Adrenal gland (tissue), 12 donors: Measurements from ENCODE around the gene R3HDML. TPM values are rescaled to one million over a fixed set of nuclear protein-coding genes. Genes with fewer than 3 reads are reported as not detected.

Source experiments
- DNase-seq, 7 donors: peaks; one replicate each; pipeline ENCODE4 v3.0.0-alpha.2; 2019 to 2020
- H3K27ac ChIP-seq, 5 donors: fragments of 200-600 bp; sonication (generic) in 4 of 5; 1 replicate in 3 of 5; 2 replicates in 2 of 5; pipeline versions ENCODE4 v1.5.1 to v1.8.0; 2016 to 2020; ENCODE audit warnings: mild to moderate bottlenecking in 1 of 5
- H3K27me3 ChIP-seq: fragments of 200-600 bp; 2 replicates; pipeline ENCODE4 v1.8.0; 2021
- H3K36me3 ChIP-seq, 2 donors: fragments of 200-600 bp; replicated peaks in 1 of 2; 1 replicate in 1 of 2; 2 replicates in 1 of 2; pipeline versions ENCODE4 v1.5.1 to v1.8.0; 2018 to 2022
- H3K4me1 ChIP-seq, 2 donors: fragments of 200-600 bp; replicated peaks in 1 of 2; 1 replicate in 1 of 2; 2 replicates in 1 of 2; pipeline versions ENCODE4 v1.5.1 to v1.8.0; 2018 to 2021
- H3K4me3 ChIP-seq, 4 donors: fragments of 200-600 bp; sonication (generic) in 3 of 4; one replicate each; pipeline ENCODE4 v1.5.1; 2016 to 2018
- H3K9me3 ChIP-seq, 3 donors: fragments of 200-600 bp; sonication (generic) in 1 of 3; replicated peaks in 1 of 3; 1 replicate in 2 of 3; 2 replicates in 1 of 3; pipeline versions ENCODE4 v1.5.1 to v1.8.0; 2016 to 2021
- POLR2A ChIP-seq, 2 donors: fragments of 450-650 bp; IDR thresholded peaks; one replicate each; pipeline ENCODE4 v1.6.1; 2017; ENCODE audit warnings: antibody characterized with exemption in 2 of 2, mild to moderate bottlenecking in 2 of 2, moderate library complexity in 1 of 2
- WGBS, 4 donors: extraction: QIAGEN DNeasy Blood & Tissue Kit in 2 of 4; methylation state at CpG; one replicate each; pipeline versions ENCODE4 v1.1.5 to v1.1.7; 2013 to 2017; 5-methylcytosine and 5-hydroxymethylcytosine counted together
- intact Hi-C, 2 donors: fragments of 100-400 bp; cut with DNase I; formaldehyde crosslinking; loops; one replicate each; pipeline versions ENCODE4 v1.14.1 to v1.15.0; 2022 to 2023
- polyA plus RNA-seq, 3 donors: library from polyadenylated mRNA; stranded (reverse); fragments of 200-250 nt in 2 of 3; fragments of 350-450 nt in 1 of 3; fragmentation: Illumina TruSeq in 1 of 3; extraction: RNeasy Lipid Tissue Mini Kit (QIAGEN cat#74804) in 1 of 3; gene quantifications; one replicate each; pipeline ENCODE4 v1.2.3, GENCODE V29; 2013 to 2014
- total RNA-seq, 9 donors: library from RNA; depleted of rRNA in 4 of 9; stranded (reverse); fragments of >200 nt in 4 of 9; fragments of 120-200 nt in 1 of 9; fragmentation: NEBNext Ultra II Directional in 1 of 9; extraction: Animal tissue kit (Norgen Biotek cat#: 25700) in 1 of 9; gene quantifications; one replicate each; pipeline versions ENCODE4 v1.1.0 to v1.2.4, GENCODE V29; 2013 to 2023
- TF ChIP-seq, protein P1 (sequence below), 6 experiments: fragments of 450-650 bp in 4 of 6; fragments of 200-600 bp in 2 of 6; sonication (generic) in 1 of 6; IDR thresholded peaks; 1 replicate in 5 of 6; 2 replicates in 1 of 6; pipeline versions ENCODE4 v1.5.1 to v1.8.0; 2016 to 2021; ENCODE audit warnings: antibody characterized with exemption in 6 of 6, mild to moderate bottlenecking in 2 of 6, moderate library complexity in 1 of 6
- donor health status: healthy with polysubstance abuse.
- donor health status: Bipolar disorder and iron deficiency.
- donor health status: DM: yes; HTN: yes; CAD: no.
- donor health status: DM: no; HTN: no; CAD: no.
- donor health status: DM: no; HTN: no; CAD: no.
- donor health status: DM: yes; HTN: yes; CAD: no.

R3HDML gene
- total and polyA plus RNA-seq, 12 donors: not detected

DNA sequence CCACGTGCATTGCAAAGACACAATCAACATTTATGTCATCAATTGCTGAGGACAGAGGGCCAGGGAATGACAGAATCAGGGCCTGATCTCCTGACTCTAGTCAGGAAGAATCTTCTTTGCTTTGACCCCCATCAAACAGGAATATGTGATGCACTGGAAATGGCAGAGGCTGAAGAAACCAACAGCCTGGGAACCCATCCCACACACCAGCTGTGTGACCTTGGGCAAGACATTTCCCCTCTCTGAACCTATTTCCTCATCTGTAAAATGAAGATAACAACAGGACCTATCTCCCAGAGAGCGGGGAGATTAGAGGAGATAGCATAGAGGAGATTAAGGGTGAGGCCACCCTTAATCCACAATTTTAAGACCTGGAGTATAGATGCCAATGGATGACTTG lies 20.2 kb downstream of the R3HDML start:
- intact Hi-C loops: no loop called here
- 37 to 51% (median 43%) methylated on average over 2 of the region's 2 CpGs for WGBS, 4 donors

DNA sequence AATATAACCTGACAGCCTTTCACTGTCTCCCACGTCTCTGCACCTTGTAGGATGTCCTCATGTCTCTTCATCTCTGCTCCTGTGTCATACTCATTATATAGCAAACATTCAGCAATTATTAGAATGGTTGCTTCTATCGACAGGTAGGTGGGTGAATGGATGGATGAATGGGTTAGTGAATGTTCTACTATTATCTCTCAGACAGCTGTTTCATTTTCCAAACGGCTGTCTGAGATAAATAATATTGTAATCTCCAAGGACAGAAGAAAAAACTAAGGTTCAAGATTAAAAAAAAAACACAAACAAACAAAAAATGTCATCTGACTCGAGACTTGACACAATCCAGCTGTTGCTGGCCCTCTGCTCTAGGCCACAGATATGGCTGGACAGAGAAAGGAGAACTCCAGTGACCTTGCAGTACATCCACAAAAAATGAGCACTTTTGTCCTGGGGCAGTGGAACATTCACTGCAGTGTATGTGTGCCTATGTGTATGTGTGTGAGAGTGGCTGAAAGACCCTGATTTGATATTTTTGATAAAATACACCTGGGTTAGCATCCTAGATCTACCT lies 20.8 kb downstream of the R3HDML start:
- Histone ChIP-seq H3K36me3 (no peaks in the 10 kb centered on the region), H3K4me1 (peaks cover 0 to 4% of the 10 kb centered on the region in 2 donors), H3K9me3 (no peaks in the 10 kb centered on the region), H3K4me3 (no peak overlapping the region), H3K27me3 (no peaks in the 10 kb centered on the region), H3K27ac (peak overlapping the region in 1 of 5 donors; percentile 29)
- DNase-seq: peak in 5 of 7 donors; percentile 16 to 72 (median 43)
- TF ChIP-seq POLR2A (IDR thresholded peaks at IDR 0.05): no peak
- TF ChIP-seq, protein P1, sequence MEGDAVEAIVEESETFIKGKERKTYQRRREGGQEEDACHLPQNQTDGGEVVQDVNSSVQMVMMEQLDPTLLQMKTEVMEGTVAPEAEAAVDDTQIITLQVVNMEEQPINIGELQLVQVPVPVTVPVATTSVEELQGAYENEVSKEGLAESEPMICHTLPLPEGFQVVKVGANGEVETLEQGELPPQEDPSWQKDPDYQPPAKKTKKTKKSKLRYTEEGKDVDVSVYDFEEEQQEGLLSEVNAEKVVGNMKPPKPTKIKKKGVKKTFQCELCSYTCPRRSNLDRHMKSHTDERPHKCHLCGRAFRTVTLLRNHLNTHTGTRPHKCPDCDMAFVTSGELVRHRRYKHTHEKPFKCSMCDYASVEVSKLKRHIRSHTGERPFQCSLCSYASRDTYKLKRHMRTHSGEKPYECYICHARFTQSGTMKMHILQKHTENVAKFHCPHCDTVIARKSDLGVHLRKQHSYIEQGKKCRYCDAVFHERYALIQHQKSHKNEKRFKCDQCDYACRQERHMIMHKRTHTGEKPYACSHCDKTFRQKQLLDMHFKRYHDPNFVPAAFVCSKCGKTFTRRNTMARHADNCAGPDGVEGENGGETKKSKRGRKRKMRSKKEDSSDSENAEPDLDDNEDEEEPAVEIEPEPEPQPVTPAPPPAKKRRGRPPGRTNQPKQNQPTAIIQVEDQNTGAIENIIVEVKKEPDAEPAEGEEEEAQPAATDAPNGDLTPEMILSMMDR (IDR thresholded peaks at IDR 0.05): no peak
- WGBS, 4 donors: 30 to 45% (median 39%) methylated on average over 4 of the region's 4 CpGs
- intact Hi-C loops: no loop called here

More for the DNA sequence above, 20.2 kb downstream of the R3HDML start:
- no peaks in the 10 kb centered on the region for H3K27me3 ChIP-seq
- H3K4me1 ChIP-seq: peaks cover 0 to 4% of the 10 kb centered on the region in 2 donors
- no peak overlapping the region for H3K4me3 ChIP-seq
- H3K36me3 ChIP-seq: no peaks in the 10 kb centered on the region
- peak overlapping the region in 1 of 5 donors; percentile 29 for H3K27ac ChIP-seq
- TF ChIP-seq, protein P1 (IDR thresholded peaks at IDR 0.05): no peak
- no peak for TF ChIP-seq POLR2A (IDR thresholded peaks at IDR 0.05)
- DNase-seq: peak in 4 of 7 donors; percentile 2 to 52 (median 32)
- H3K9me3 ChIP-seq: no peaks in the 10 kb centered on the region

DNA sequence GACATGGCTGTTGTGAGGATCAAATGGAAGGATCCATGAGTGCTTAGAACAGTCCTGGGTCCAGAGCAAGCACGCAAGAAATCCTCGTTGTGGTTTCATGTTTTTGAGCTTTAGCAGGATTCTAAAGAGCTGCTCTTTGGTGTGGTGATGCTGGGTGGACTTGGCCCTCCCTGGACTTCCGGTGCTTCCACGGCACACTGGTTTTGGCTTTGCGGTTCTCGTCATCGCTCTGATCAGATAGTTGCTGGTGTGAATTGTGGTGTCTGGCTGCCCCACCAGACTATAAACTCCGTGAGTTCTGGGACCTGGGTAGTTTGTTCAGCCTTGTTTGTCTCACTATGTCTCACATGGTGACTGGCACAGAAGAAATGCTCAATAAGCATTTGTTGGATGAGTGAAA lies 21.9 kb downstream of the R3HDML start:
- Histone ChIP-seq H3K36me3 (no peaks in the 10 kb centered on the region), H3K27me3 (no peaks in the 10 kb centered on the region), H3K9me3 (no peaks in the 10 kb centered on the region), H3K27ac (no peak overlapping the region), H3K4me3 (no peak overlapping the region), H3K4me1 (peaks cover 0 to 4% of the 10 kb centered on the region in 2 donors)
- DNase-seq: no peak
- 93 to 97% (median 94%) methylated on average over 8 of the region's 8 CpGs for WGBS, 4 donors
- intact Hi-C loops: no loop called here
- TF ChIP-seq POLR2A (IDR thresholded peaks at IDR 0.05): no peak
- TF ChIP-seq, protein P1 (IDR thresholded peaks at IDR 0.05): no peak

DNA sequence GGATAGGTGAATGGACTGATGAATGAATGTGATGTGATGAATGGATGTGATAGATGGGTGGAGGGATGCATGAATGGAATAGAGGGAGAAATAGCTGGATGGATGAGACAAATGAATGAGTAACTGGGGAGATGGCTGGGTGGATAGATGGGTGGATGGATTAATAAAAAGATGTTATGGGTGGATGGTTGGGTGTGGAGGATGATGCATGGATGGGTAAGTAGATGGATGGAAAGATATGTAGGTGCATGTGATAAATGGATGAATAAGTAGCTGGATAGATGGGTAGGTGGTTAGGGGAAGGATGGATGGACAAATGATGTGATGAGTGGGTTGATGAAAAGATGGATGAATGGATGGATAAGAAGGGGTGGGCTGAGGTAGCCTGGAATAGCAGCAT lies 23.4 kb downstream of the R3HDML start:
- H3K4me3 ChIP-seq: no peak overlapping the region
- H3K4me1 ChIP-seq: peaks cover 0 to 4% of the 10 kb centered on the region in 2 donors
- H3K36me3 ChIP-seq: no peaks in the 10 kb centered on the region
- intact Hi-C loops: no loop called here
- no peaks in the 10 kb centered on the region for H3K27me3 ChIP-seq
- no peak for TF ChIP-seq POLR2A (IDR thresholded peaks at IDR 0.05)
- TF ChIP-seq, protein P1 (IDR thresholded peaks at IDR 0.05): no peak
- no peak for DNase-seq
- H3K9me3 ChIP-seq: no peaks in the 10 kb centered on the region
- no peak overlapping the region for H3K27ac ChIP-seq
